Measurements from ENCODE around the gene OMP.

- TF ChIP-seq POLR2A (IDR thresholded peaks at IDR 0.05; ENCODE audit: extremely low read depth, insufficient read length), result no peak
- TF ChIP-seq, protein P1, sequence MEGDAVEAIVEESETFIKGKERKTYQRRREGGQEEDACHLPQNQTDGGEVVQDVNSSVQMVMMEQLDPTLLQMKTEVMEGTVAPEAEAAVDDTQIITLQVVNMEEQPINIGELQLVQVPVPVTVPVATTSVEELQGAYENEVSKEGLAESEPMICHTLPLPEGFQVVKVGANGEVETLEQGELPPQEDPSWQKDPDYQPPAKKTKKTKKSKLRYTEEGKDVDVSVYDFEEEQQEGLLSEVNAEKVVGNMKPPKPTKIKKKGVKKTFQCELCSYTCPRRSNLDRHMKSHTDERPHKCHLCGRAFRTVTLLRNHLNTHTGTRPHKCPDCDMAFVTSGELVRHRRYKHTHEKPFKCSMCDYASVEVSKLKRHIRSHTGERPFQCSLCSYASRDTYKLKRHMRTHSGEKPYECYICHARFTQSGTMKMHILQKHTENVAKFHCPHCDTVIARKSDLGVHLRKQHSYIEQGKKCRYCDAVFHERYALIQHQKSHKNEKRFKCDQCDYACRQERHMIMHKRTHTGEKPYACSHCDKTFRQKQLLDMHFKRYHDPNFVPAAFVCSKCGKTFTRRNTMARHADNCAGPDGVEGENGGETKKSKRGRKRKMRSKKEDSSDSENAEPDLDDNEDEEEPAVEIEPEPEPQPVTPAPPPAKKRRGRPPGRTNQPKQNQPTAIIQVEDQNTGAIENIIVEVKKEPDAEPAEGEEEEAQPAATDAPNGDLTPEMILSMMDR (IDR thresholded peaks at IDR 0.05; ENCODE audit: low read depth, low read length), result no peak
- no peak for TF ChIP-seq MAX (IDR thresholded peaks at IDR 0.05; ENCODE audit: low read depth, low read length)
Observed at GRCh38 chr11:77075425-77075905, 27.2 kb upstream of the OMP start.
